ENCODE data around the gene CATSPERE.
A peak's percentile ranks its signal among the peaks of the same experiment; 100 is the strongest.

CATSPERE gene

DNA sequence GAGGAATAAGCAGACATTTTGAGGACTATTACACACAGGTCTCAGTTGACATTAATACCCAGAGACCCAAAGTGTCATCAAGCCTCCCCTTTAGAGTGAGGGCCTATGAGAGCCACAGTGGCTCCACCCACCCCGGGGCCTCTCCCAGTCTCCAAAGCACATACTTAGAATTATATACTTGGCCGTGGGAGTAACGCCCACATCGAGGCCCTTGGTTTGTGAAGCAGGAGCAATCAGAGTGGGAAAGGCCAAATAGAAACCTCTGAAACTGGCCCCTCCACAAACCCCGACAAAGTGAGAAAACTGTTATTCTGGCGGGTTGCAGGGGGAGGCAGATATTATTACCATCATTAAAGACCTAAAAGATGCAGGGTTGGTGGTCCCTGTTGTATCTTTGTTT, 184.8 kb downstream of the CATSPERE start:
- H3K4me3 ChIP-seq (ENCODE audit: low read depth, low read length): no peak overlapping the region
- no peak for DNase-seq
- no peaks in the 10 kb centered on the region for H3K36me3 ChIP-seq
- TF ChIP-seq, protein P1, sequence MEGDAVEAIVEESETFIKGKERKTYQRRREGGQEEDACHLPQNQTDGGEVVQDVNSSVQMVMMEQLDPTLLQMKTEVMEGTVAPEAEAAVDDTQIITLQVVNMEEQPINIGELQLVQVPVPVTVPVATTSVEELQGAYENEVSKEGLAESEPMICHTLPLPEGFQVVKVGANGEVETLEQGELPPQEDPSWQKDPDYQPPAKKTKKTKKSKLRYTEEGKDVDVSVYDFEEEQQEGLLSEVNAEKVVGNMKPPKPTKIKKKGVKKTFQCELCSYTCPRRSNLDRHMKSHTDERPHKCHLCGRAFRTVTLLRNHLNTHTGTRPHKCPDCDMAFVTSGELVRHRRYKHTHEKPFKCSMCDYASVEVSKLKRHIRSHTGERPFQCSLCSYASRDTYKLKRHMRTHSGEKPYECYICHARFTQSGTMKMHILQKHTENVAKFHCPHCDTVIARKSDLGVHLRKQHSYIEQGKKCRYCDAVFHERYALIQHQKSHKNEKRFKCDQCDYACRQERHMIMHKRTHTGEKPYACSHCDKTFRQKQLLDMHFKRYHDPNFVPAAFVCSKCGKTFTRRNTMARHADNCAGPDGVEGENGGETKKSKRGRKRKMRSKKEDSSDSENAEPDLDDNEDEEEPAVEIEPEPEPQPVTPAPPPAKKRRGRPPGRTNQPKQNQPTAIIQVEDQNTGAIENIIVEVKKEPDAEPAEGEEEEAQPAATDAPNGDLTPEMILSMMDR (IDR thresholded peaks at IDR 0.05; ENCODE audit: low read depth, low read length): no peak
- H3K4me1 ChIP-seq: no peaks in the 10 kb centered on the region
- H3K9me3 ChIP-seq: no peaks in the 10 kb centered on the region
- peaks cover 10% of the 10 kb centered on the region; the same call in 1 of the 2 replicates for H3K27me3 ChIP-seq

DNA sequence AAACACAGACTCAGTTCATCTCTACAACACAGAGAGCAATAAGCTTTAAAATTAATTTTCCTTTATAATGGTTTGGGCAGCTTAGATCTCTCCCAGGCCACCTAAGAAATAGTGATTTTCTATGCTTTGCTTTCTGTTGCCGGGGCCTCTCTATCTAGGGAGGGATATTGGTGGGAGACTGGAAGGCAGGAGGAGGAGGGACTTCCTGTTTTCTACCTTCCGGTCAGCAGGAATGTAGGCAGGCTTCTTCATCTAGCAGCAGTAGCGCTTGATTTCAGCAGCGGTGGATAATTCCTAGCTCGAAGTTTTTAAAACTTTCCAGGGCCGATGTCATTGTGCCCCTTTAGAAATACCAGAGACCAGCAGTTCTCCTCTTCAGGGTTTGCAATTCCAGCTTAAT, 186.7 kb downstream of the CATSPERE start:
- TF ChIP-seq, protein P1 (IDR thresholded peaks at IDR 0.05; ENCODE audit: low read depth, low read length): no peak
- no peak overlapping the region for H3K4me3 ChIP-seq (ENCODE audit: low read depth, low read length)
- H3K27me3 ChIP-seq: peaks cover 2% of the 10 kb centered on the region; the same call in 1 of the 2 replicates
- H3K9me3 ChIP-seq: no peaks in the 10 kb centered on the region
- no peaks in the 10 kb centered on the region for H3K4me1 ChIP-seq
- no peaks in the 10 kb centered on the region for H3K36me3 ChIP-seq
- DNase-seq: no peak

DNA sequence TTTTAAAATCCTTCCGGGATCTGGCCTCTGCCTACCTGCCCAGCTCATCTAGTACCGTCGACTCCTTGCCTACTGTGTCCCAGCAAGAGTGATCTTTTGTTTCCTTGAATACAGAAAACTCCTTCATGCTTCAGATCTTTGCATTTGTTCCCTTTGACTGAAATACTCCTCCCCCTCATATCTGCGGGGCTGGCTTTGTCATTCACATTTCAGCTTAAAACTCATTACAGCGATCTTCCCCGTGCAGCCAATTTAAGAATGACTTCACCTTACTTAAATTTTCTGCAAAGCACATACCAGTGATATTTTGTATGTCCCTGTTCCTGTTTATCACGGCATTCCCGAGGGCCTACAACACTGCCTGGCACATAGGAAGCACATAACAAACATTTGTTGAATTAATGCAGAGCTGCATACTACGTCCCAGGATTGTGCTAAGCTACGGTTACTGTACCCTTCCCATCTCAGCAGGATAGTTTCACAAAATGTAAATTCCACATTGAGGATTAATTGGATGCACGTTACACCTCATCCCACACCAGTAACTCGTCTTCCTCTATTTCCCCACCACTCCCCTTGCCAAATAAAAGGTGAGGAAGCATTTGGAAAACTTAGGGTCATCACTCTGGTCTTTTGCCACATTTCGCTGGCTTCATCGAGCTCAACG, 191.0 kb downstream of the CATSPERE start:
- DNase-seq: no peak
- peak overlapping the region; percentile 73 for H3K4me3 ChIP-seq (ENCODE audit: low read depth, low read length)
- TF ChIP-seq, protein P1 (IDR thresholded peaks at IDR 0.05; ENCODE audit: low read depth, low read length): no peak
- no peaks in the 10 kb centered on the region for H3K27me3 ChIP-seq
- H3K4me1 ChIP-seq: no peaks in the 10 kb centered on the region
- H3K36me3 ChIP-seq: 0 out of 2 replicates have a peak, but pooled peaks cover 1% of the 10 kb centered on the region
- H3K9me3 ChIP-seq: no peaks in the 10 kb centered on the region

DNA sequence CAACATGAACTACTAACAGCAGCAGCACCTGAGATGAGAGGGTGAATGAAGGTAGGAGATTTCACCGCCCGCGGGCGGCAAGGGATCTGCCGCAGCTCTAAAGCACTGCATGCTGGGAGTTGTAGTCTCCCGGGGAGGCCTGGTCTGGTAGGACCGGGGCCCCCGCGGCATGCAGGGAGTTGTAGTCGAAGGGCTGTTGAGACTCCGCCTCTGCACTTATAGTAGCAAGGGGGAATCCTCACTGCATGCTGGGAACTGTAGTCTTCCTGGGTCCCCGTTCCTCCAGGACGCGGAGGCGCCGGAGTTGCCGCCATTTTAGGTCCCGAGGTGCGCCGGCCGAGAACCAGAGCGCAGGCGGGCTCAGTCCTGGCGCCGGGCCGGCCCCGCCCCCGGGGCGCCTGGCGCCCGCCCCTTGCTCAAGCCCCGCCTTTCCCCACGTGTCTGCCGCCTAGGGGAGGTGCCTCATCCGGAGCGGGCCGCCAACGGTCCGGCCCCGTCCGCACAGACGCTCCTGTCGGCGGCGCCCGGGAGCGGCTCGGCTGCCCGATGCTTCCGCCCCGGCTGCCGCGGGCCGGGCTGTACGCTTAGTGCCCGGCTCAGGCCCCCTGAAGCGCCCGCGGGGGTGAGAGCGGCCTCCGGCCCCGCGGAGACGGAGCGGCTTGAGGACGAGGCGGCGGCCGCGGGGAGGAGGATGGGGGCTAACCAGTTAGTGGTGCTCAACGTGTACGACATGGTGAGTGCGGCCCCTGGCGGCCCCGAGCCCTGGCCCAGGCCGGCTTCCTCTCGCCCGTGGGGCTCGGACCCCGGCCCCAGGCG, 191.8 kb downstream of the CATSPERE start, which contains the start of gene DESI2:
Gene DESI2 (plus strand): TSS at position 504 of the 816 bp plus-strand sequence. CDS start 188 bp downstream, at position 692.
- Histone ChIP-seq H3K4me3 (ENCODE audit: low read depth, low read length) (peak within 1 kb of the TSS; percentile 76), H3K27me3 (no peaks in the 10 kb centered on the region), H3K4me1 (no peaks in the 10 kb centered on the region), H3K9me3 (no peaks in the 10 kb centered on the region), H3K36me3 (peaks cover 9% of the 10 kb centered on the region; the same call in 1 of the 2 replicates)
- DNase-seq: peak; percentile 99
- TF ChIP-seq, protein P1 (IDR thresholded peaks at IDR 0.05; ENCODE audit: low read depth, low read length): peak; percentile 56

DNA sequence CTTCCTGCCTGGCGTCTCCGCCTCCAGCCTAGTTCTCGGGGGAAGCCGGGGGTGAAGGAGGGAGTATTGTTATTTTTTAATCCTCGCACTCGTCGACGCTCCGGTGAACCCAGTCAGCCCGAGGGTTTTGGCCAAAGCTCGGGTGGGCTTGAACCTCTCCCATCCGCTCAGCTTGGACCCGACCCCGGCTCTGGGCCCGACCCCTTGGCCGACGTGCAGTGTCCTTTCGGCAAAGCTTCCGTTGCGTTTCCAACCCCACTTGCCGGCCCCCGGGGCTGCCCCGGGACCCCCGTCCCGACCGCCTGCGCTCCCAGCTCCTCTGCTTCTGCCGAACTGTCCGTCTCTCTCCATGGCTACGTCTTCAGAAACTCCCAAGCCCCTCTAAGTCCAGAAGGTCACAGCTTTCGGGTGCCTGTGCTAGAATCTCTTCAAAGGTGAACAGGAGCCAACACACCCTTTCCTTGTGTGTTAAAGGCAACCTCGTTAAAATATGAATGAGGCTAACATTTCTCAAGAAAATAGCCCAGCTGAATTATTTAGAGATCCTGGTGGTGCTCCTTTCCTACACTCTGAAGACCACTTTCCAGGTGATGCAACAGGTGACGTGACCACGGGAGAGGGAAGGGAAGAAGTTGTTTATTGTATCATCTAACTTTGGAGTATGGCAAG, 192.5 kb downstream of the CATSPERE start:
- H3K27me3 ChIP-seq: no peaks in the 10 kb centered on the region
- peaks cover 12% of the 10 kb centered on the region; the same call in 1 of the 2 replicates for H3K36me3 ChIP-seq
- TF ChIP-seq, protein P1 (IDR thresholded peaks at IDR 0.05; ENCODE audit: low read depth, low read length): no peak
- DNase-seq: no peak
- no peaks in the 10 kb centered on the region for H3K4me1 ChIP-seq
- no peaks in the 10 kb centered on the region for H3K9me3 ChIP-seq
- peak overlapping the region; percentile 76 for H3K4me3 ChIP-seq (ENCODE audit: low read depth, low read length)
